H1 (cell line): Measurements from ENCODE around the gene RABGAP1. TPM values are rescaled to one million over a fixed set of nuclear protein-coding genes. Genes with fewer than 3 reads are reported as not detected.

ENCODE experiments used
- CTCF ChIA-PET: fragments of 300-600 bp; sonication (Branson Sonifier 250); formaldehyde crosslinking; loops from one replicate; lab custom pipeline; 2021; ENCODE audit not compliant: partially characterized antibody; lab: Charles Lee
- POLR2A ChIA-PET: fragments of 300-600 bp; sonication (Branson Sonifier 250); formaldehyde crosslinking; loops from one replicate; lab custom pipeline; 2021; ENCODE audit warnings: inconsistent platforms; ENCODE audit not compliant: partially characterized antibody; lab: Charles Lee
- DNase-seq, 2 experiments: peaks; one replicate each; pipeline versions ENCODE4 v3.0.0 to v3.0.0-alpha.2; 2010 to 2022; ENCODE audit warnings: low spot score in 2 of 2, low read depth in 1 of 2, mixed read lengths in 1 of 2
- FAIRE-seq: peaks from 2 replicates; lab custom pipeline; 2011; peaks lifted over from hg19 to GRCh38; lab: Jason Lieb, UNC
- H2AFZ ChIP-seq: 2 replicates; pipeline ENCODE4 v1.8.1; 2012; ENCODE audit warnings: low read length, inconsistent platforms
- H2AK5ac ChIP-seq: 2 replicates; pipeline ENCODE4 v1.6.1; 2013; ENCODE audit warnings: low read depth, low read length
- H2BK120ac ChIP-seq: replicated peaks from 2 replicates; pipeline ENCODE3; 2013; ENCODE audit warnings: low read depth, low read length, inconsistent platforms
- H2BK12ac ChIP-seq: 2 replicates; pipeline ENCODE4 v1.6.1; 2013; ENCODE audit warnings: low read depth, low read length
- H2BK15ac ChIP-seq: 2 replicates; pipeline ENCODE4 v1.6.1; 2013; ENCODE audit warnings: low read length
- H2BK20ac ChIP-seq: 2 replicates; pipeline ENCODE4 v1.6.1; 2013; ENCODE audit warnings: low read length
- H2BK5ac ChIP-seq: 2 replicates; pipeline ENCODE4 v1.6.1; 2013; ENCODE audit warnings: low read depth, low read length
- H3K14ac ChIP-seq: 2 replicates; pipeline ENCODE4 v1.6.1; 2013; ENCODE audit warnings: inconsistent platforms; ENCODE audit not compliant: insufficient read length
- H3K18ac ChIP-seq: 2 replicates; pipeline ENCODE4 v1.6.1; 2013; ENCODE audit warnings: low read length; ENCODE audit errors: extremely low read depth
- H3K23ac ChIP-seq: 2 replicates; pipeline ENCODE4 v1.6.1; 2013; ENCODE audit warnings: inconsistent platforms; ENCODE audit not compliant: insufficient read length
- H3K23me2 ChIP-seq: 2 replicates; pipeline ENCODE4 v1.6.1; 2013; ENCODE audit warnings: low read depth, low read length
- H3K27ac ChIP-seq: 2 replicates; pipeline ENCODE4 v1.6.1; 2011; ENCODE audit warnings: low read depth, low read length, inconsistent platforms
- H3K27me3 ChIP-seq, 4 experiments: replicated peaks in 1 of 4; 1 replicate in 1 of 4; 2 replicates in 3 of 4; pipeline versions ENCODE4 v1.6.1 to v1.8.1; 2011 to 2013; ENCODE audit warnings: low read length in 3 of 4, mild to moderate bottlenecking in 3 of 4, inconsistent platforms in 2 of 4, mixed read lengths in 2 of 4, moderate library complexity in 1 of 4; ENCODE audit not compliant: control insufficient read depth in 3 of 4, insufficient read depth in 3 of 4; ENCODE audit errors: extremely low read depth in 1 of 4
- H3K36me3 ChIP-seq, 4 experiments: 2 replicates each; pipeline versions ENCODE4 v1.6.1 to v1.8.1; 2011 to 2013; ENCODE audit warnings: mild to moderate bottlenecking in 4 of 4, low read length in 3 of 4, moderate library complexity in 2 of 4, control low read depth in 1 of 4, inconsistent platforms in 1 of 4; ENCODE audit not compliant: insufficient read depth in 4 of 4, control insufficient read depth in 2 of 4
- H3K4ac ChIP-seq: replicated peaks from 2 replicates; pipeline ENCODE3; 2013; ENCODE audit warnings: low read length, low read depth, mixed read lengths, inconsistent platforms; ENCODE audit not compliant: insufficient read length
- H3K4me1 ChIP-seq, 4 experiments: replicated peaks in 1 of 4; 1 replicate in 1 of 4; 2 replicates in 3 of 4; pipeline versions ENCODE4 v1.6.1 to v1.8.1; 2011 to 2013; ENCODE audit warnings: low read length in 3 of 4, inconsistent platforms in 2 of 4, mixed read lengths in 1 of 4; ENCODE audit not compliant: insufficient read depth in 4 of 4, control insufficient read depth in 3 of 4
- H3K4me2 ChIP-seq, 2 experiments: 2 replicates each; pipeline versions ENCODE4 v1.6.1 to v1.8.1; 2011 to 2013; ENCODE audit warnings: low read depth in 2 of 2, low read length in 2 of 2, control low read depth in 1 of 2, inconsistent platforms in 1 of 2, mild to moderate bottlenecking in 1 of 2; ENCODE audit not compliant: insufficient read depth in 1 of 2
- H3K4me3 ChIP-seq, 4 experiments: fragments of 200-600, 300-600 bp in 1 of 4; sonication (generic), shearing (Covaris generic), sonication (Bioruptor Twin) in 1 of 4; 2 replicates each; pipeline versions ENCODE4 v1.5.1 to v1.8.1; 2011 to 2016; ENCODE audit warnings: low read length in 4 of 4, low read depth in 3 of 4, control low read depth in 2 of 4, inconsistent platforms in 2 of 4, mild to moderate bottlenecking in 2 of 4, mixed read lengths in 1 of 4, moderate library complexity in 1 of 4; ENCODE audit not compliant: insufficient read depth in 2 of 4; ENCODE audit errors: extremely low read depth in 1 of 4
- H3K56ac ChIP-seq: replicated peaks from 2 replicates; pipeline ENCODE3; 2013; ENCODE audit warnings: low read depth, mild to moderate bottlenecking, mixed read lengths, low read length, inconsistent platforms; ENCODE audit not compliant: insufficient read length
- H3K79me1 ChIP-seq: 2 replicates; pipeline ENCODE4 v1.6.1; 2013; ENCODE audit warnings: low read depth, low read length, control low read depth
- H3K79me2 ChIP-seq, 2 experiments: 2 replicates each; pipeline versions ENCODE4 v1.6.1 to v1.8.1; 2012 to 2013; ENCODE audit warnings: low read length in 2 of 2, mild to moderate bottlenecking in 2 of 2, inconsistent platforms in 1 of 2; ENCODE audit not compliant: insufficient read depth in 2 of 2, control insufficient read depth in 1 of 2
- H3K9ac ChIP-seq, 4 experiments: replicated peaks in 1 of 4; 1 replicate in 1 of 4; 2 replicates in 3 of 4; pipeline versions ENCODE4 v1.6.1 to v1.8.1; 2011 to 2013; ENCODE audit warnings: low read depth in 3 of 4, low read length in 3 of 4, control low read depth in 2 of 4, mild to moderate bottlenecking in 2 of 4, moderate library complexity in 2 of 4, inconsistent platforms in 1 of 4; ENCODE audit errors: extremely low read depth in 1 of 4
- H3K9me3 ChIP-seq, 2 experiments: 2 replicates each; pipeline versions ENCODE4 v1.6.1 to v1.8.1; 2012 to 2013; ENCODE audit warnings: mild to moderate bottlenecking in 2 of 2, moderate library complexity in 2 of 2, control low read depth in 1 of 2, inconsistent platforms in 1 of 2, low read depth in 1 of 2, low read length in 1 of 2, mixed read lengths in 1 of 2; ENCODE audit not compliant: insufficient read depth in 2 of 2
- H4K20me1 ChIP-seq, 2 experiments: replicated peaks in 1 of 2; 2 replicates each; pipeline versions ENCODE3 to v1.8.1; 2011 to 2013; ENCODE audit warnings: inconsistent platforms in 2 of 2, low read length in 2 of 2, mild to moderate bottlenecking in 1 of 2; ENCODE audit not compliant: insufficient read depth in 2 of 2, control insufficient read depth in 1 of 2
- H4K5ac ChIP-seq: 2 replicates; pipeline ENCODE4 v1.6.1; 2013; ENCODE audit warnings: low read length, low read depth, mixed read lengths, inconsistent platforms; ENCODE audit not compliant: insufficient read length
- H4K8ac ChIP-seq: 2 replicates; pipeline ENCODE4 v1.8.0; 2013; ENCODE audit warnings: mild to moderate bottlenecking, moderate library complexity, low read length, inconsistent platforms; ENCODE audit not compliant: insufficient read depth; ENCODE audit errors: extremely low read depth
- H4K91ac ChIP-seq: replicated peaks from 2 replicates; pipeline ENCODE3; 2013; ENCODE audit warnings: low read length, mixed read lengths, inconsistent platforms; ENCODE audit not compliant: insufficient read length
- CHD1 ChIP-seq: IDR thresholded peaks from 2 replicates; pipeline ENCODE4 v1.6.1; 2012; ENCODE audit warnings: low read depth, low read length, improper control_type of control experiment
- KDM1A ChIP-seq: fragments of 200-600, 300-600 bp; sonication (generic); IDR thresholded peaks from 2 replicates; pipeline ENCODE4 v1.7.1; 2016; ENCODE audit warnings: mild to moderate bottlenecking, low read length, borderline replicate concordance
- SIRT6 ChIP-seq: IDR thresholded peaks from one replicate; pipeline ENCODE4 v1.7.1; 2012; ENCODE audit warnings: low read length, inconsistent platforms
- WGBS, 2 experiments: shearing (Covaris generic) in 1 of 2; methylation state at CpG; one replicate each; pipeline versions ENCODE4 v1.1.6 to v1.1.7; 2013 to 2015; ENCODE audit warnings: low lambda C conversion rate in 2 of 2, mixed read lengths in 2 of 2, inconsistent platforms in 1 of 2, low coverage in 1 of 2, missing lambda C conversion rate in 1 of 2; ENCODE audit not compliant: insufficient replicate concordance in 2 of 2, insufficient coverage in 1 of 2, insufficient read length in 1 of 2; ENCODE audit errors: extremely low coverage in 1 of 2, missing lambda C conversion rate in 1 of 2; 5-methylcytosine and 5-hydroxymethylcytosine counted together
- polyA plus RNA-seq, 7 experiments: library from polyadenylated mRNA; depleted of rRNA in 3 of 7; stranded (reverse) in 5 of 7; unstranded in 2 of 7; fragments of >200 nt in 5 of 7; fragments of 200-250 nt in 2 of 7; gene quantifications; 1 replicate in 5 of 7; 2 replicates in 1 of 7; 4 replicates in 1 of 7; pipeline versions ENCODE4 v1.2.1 to v1.2.3, GENCODE V29; 2011 to 2013; ENCODE audit warnings: missing spikeins in 2 of 7, mixed read lengths in 2 of 7
- total RNA-seq: library from RNA; stranded (reverse); fragmentation: NEBNext Ultra II Directional; extraction: Animal tissue kit (Norgen Biotek cat#: 25700); gene quantifications from 2 replicates; pipeline ENCODE4 v1.2.1, GENCODE V29; 2021

RABGAP1 gene
- total and polyA plus RNA-seq, 2 of the 8 experiments (the other 6 are each of a cell fraction or from before 2014, with no cell fraction given), result 15.7 to 38.3 TPM

GRCh38 chr9:123150708-123151503, 210.1 kb downstream of the RABGAP1 start:
- no peak overlapping the region for H2BK12ac ChIP-seq
- no peaks in the 10 kb centered on the region for H3K23me2 ChIP-seq
- 90% methylated on average over 5 of the region's 5 CpGs; no CpG with 5 or more reads in 1 of the 2 experiments for WGBS, 2 experiments
- H3K9ac ChIP-seq, result no peak overlapping the region
- no peaks in the 10 kb centered on the region for H3K9me3 ChIP-seq
- no peak overlapping the region for H2AFZ ChIP-seq
- no peak overlapping the region for H3K14ac ChIP-seq
- H4K20me1 ChIP-seq, result no peaks in the 10 kb centered on the region
- no peak overlapping the region for H3K23ac ChIP-seq
- no peak overlapping the region for H3K18ac ChIP-seq
- no peak overlapping the region for H3K56ac ChIP-seq
- no peak overlapping the region for H3K4ac ChIP-seq
- no peaks in the 10 kb centered on the region for H3K4me1 ChIP-seq
- DNase-seq (no peak), FAIRE-seq (no peak)
- no peak overlapping the region for H3K4me2 ChIP-seq
- peaks cover 0 to 13% (median 9%) of the 10 kb centered on the region in 4 experiments; a peak in 5 of 8 replicates for H3K36me3 ChIP-seq
- ChIA-PET POLR2A (interaction anchor here (0.8 kb wide), 1 partner anchor 50 kb away, joined by 3 read pairs; no protein-coding TSS in a partner anchor), CTCF (interaction anchor here (1.5 kb wide), 1 partner anchor 15 kb away, joined by 3 read pairs; no protein-coding TSS in a partner anchor)
- no peak overlapping the region for H3K27ac ChIP-seq
- H3K4me3 ChIP-seq, result no peak overlapping the region
- H4K8ac ChIP-seq, result no peak overlapping the region
- H3K79me1 ChIP-seq, result no peaks in the 10 kb centered on the region
- no peak overlapping the region for H2BK20ac ChIP-seq
- no peak overlapping the region for H2BK15ac ChIP-seq
- no peaks in the 10 kb centered on the region for H3K27me3 ChIP-seq
- no peak overlapping the region for H2AK5ac ChIP-seq
- H2BK5ac ChIP-seq, result no peak overlapping the region
- H3K79me2 ChIP-seq, result no peaks in the 10 kb centered on the region
- no peak overlapping the region for H4K5ac ChIP-seq
- no peak overlapping the region for H2BK120ac ChIP-seq
- H4K91ac ChIP-seq, result no peak overlapping the region
- no peak for TF ChIP-seq KDM1A
- TF ChIP-seq SIRT6, result no peak
- no peak for TF ChIP-seq CHD1
